ENCODE results near the gene DEFB118. TPM values are rescaled to one million over a fixed set of nuclear protein-coding genes. Genes with fewer than 3 reads are reported as not detected.

The DEFB118 gene
- total and polyA plus RNA-seq, 2 of the 13 experiments (the other 11 are each of a cell fraction or from before 2014, with no cell fraction given) = not detected

GRCh38 chr20:31406115-31406514, 37.7 kb downstream of the DEFB118 start, which contains the start of gene DEFB121:
Gene DEFB121 (minus strand): TSS chr20:31406215. CDS start chr20:31406152, 63 bp downstream.
- Histone ChIP-seq H3K36me3 (replicated peaks in 1 of 2; ENCODE audit: control insufficient read depth in 1 of 2, insufficient read depth in 2 of 2, low read length in 2 of 2) (no peaks in the 10 kb centered on the region), H3K4me2 (ENCODE audit: low read depth, low read length) (no peak within 1 kb of the TSS), H2AFZ (ENCODE audit: low read length) (no peak within 1 kb of the TSS), H3K4me3 (replicated peaks in 1 of 3; ENCODE audit: insufficient read depth in 1 of 3, low read depth in 2 of 3, low read length in 3 of 3) (no peak within 1 kb of the TSS), H3K27ac (ENCODE audit: extremely low read length, insufficient read depth, low read length) (no peak within 1 kb of the TSS), H3K9me3 (ENCODE audit: low read length) (no peaks in the 10 kb centered on the region), H3K79me2 (ENCODE audit: insufficient read depth, low read length) (no peaks in the 10 kb centered on the region), H3K27me3 (ENCODE audit: control insufficient read depth in 1 of 2, insufficient read depth in 2 of 2, low read length in 2 of 2) (peaks cover 0 to 6% of the 10 kb centered on the region in 2 experiments; a peak in 2 of 5 replicates), H3K4me1 (ENCODE audit: insufficient read depth, low read length) (no peaks in the 10 kb centered on the region), H4K20me1 (ENCODE audit: insufficient read depth, low read length) (no peaks in the 10 kb centered on the region), H3K9ac (ENCODE audit: insufficient read depth, low read depth, low read length) (no peak within 1 kb of the TSS)
- ChIA-PET CTCF (ENCODE audit: low intra/inter-chr PET ratio, low total read pairs) (no interaction called here), POLR2A (no interaction called here)
- in situ Hi-C loops (cut with HindIII; ENCODE audit: extremely low pct_ligation_motif_present, low pct_unique_long_range_greater_than_20kb) = no loop called here
- no peak for TF ChIP-seq ZNF841 (CRISPR knock-in tag; IDR thresholded peaks at IDR 0.05; ENCODE audit: borderline replicate concordance)
- DNase-seq (ENCODE audit: low spot score) (no peak), ATAC-seq (no peak), FAIRE-seq (no peak)
- BruUV-seq (replicated peaks) = no TSS peak
- intact Hi-C loops (cut with micrococcal nuclease; ENCODE audit: unreplicated experiment) = no loop called here
- 3% methylated on average over 3 of the region's 3 CpGs for WGBS (ENCODE audit: low lambda C conversion rate)

- FAIRE-seq (no peak), ATAC-seq (no peak), DNase-seq (ENCODE audit: low spot score) (no peak)
- 0% methylated on average over 1 of the region's 1 CpG for WGBS (ENCODE audit: low lambda C conversion rate)
- H3K4me1 ChIP-seq (ENCODE audit: insufficient read depth, low read length) = no peaks in the 10 kb centered on the region
- no peak overlapping the region for H3K4me3 ChIP-seq (replicated peaks in 1 of 3; ENCODE audit: insufficient read depth in 1 of 3, low read depth in 2 of 3, low read length in 3 of 3)
- H3K27me3 ChIP-seq (ENCODE audit: control insufficient read depth in 1 of 2, insufficient read depth in 2 of 2, low read length in 2 of 2) = peaks cover 0 to 6% of the 10 kb centered on the region in 2 experiments; a peak in 1 of 5 replicates
- H2AFZ ChIP-seq (ENCODE audit: low read length) = no peak overlapping the region
- no peak overlapping the region for H3K9ac ChIP-seq (ENCODE audit: insufficient read depth, low read depth, low read length)
- H3K79me2 ChIP-seq (ENCODE audit: insufficient read depth, low read length) = no peaks in the 10 kb centered on the region
- ChIA-PET POLR2A (no interaction called here), CTCF (ENCODE audit: low intra/inter-chr PET ratio, low total read pairs) (no interaction called here)
- TF ChIP-seq ZNF564 (CRISPR knock-in tag; IDR thresholded peaks at IDR 0.05) (no peak), ZNF251 (CRISPR knock-in tag; IDR thresholded peaks at IDR 0.05) (no peak), IRF9 (CRISPR knock-in tag; IDR thresholded peaks at IDR 0.05; ENCODE audit: borderline replicate concordance) (no peak), EEA1 (CRISPR knock-in tag; IDR thresholded peaks at IDR 0.05; ENCODE audit: borderline replicate concordance) (no peak), EED (CRISPR knock-in tag; IDR thresholded peaks at IDR 0.05) (no peak), KLF15 (CRISPR knock-in tag; IDR thresholded peaks at IDR 0.05; ENCODE audit: borderline replicate concordance) (no peak), ZNF841 (CRISPR knock-in tag; IDR thresholded peaks at IDR 0.05; ENCODE audit: borderline replicate concordance) (no peak), SKI (IDR thresholded peaks at IDR 0.05; ENCODE audit: partially characterized antibody) (no peak), MXI1 (IDR thresholded peaks at IDR 0.05; ENCODE audit: borderline replicate concordance, low read depth, low read length) (no peak), ZNF143 (CRISPR knock-in tag; IDR thresholded peaks at IDR 0.05) (no peak), MAFG (CRISPR knock-in tag; IDR thresholded peaks at IDR 0.05) (no peak), CC2D1A (CRISPR knock-in tag; IDR thresholded peaks at IDR 0.05) (no peak), ZMYM3 (CRISPR knock-in tag; IDR thresholded peaks at IDR 0.05) (no peak), CHD2 (IDR thresholded peaks at IDR 0.05; ENCODE audit: low read depth, low read length) (no peak), NR3C1 (CRISPR knock-in tag; IDR thresholded peaks at IDR 0.05) (no peak)
- TF ChIP-seq, protein P1, sequence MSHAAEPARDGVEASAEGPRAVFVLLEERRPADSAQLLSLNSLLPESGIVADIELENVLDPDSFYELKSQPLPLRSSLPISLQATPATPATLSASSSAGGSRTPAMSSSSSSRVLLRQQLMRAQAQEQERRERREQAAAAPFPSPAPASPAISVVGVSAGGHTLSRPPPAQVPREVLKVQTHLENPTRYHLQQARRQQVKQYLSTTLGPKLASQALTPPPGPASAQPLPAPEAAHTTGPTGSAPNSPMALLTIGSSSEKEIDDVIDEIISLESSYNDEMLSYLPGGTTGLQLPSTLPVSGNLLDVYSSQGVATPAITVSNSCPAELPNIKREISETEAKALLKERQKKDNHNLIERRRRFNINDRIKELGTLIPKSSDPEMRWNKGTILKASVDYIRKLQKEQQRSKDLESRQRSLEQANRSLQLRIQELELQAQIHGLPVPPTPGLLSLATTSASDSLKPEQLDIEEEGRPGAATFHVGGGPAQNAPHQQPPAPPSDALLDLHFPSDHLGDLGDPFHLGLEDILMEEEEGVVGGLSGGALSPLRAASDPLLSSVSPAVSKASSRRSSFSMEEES (CRISPR knock-in tag; IDR thresholded peaks at IDR 0.05) = no peak
- no TSS peak for BruUV-seq (replicated peaks)
- no peaks in the 10 kb centered on the region for H3K36me3 ChIP-seq (replicated peaks in 1 of 2; ENCODE audit: control insufficient read depth in 1 of 2, insufficient read depth in 2 of 2, low read length in 2 of 2)
- no peak overlapping the region for H3K4me2 ChIP-seq (ENCODE audit: low read depth, low read length)
- H4K20me1 ChIP-seq (ENCODE audit: insufficient read depth, low read length) = no peaks in the 10 kb centered on the region
- intact Hi-C loops (cut with micrococcal nuclease; ENCODE audit: unreplicated experiment) (no loop called here), in situ Hi-C loops (cut with HindIII; ENCODE audit: extremely low pct_ligation_motif_present, low pct_unique_long_range_greater_than_20kb) (loop anchor here (5.0 kb wide), 1 partner anchor 87 kb away; no protein-coding TSS in a partner anchor)
- H3K9me3 ChIP-seq (ENCODE audit: low read length) = no peaks in the 10 kb centered on the region
- H3K27ac ChIP-seq (ENCODE audit: extremely low read length, insufficient read depth, low read length) = no peak overlapping the region
These were observed 41.6 kb downstream of the DEFB118 start for GRCh38 chr20:31410011-31410410.
